ENCODE measurements around the gene EML4. TPM values are rescaled to one million over a fixed set of nuclear protein-coding genes. Genes with fewer than 3 reads are reported as not detected.

The EML4 gene
- total RNA-seq, 1 donor from 2014 or later, result 95.8 TPM

DNA sequence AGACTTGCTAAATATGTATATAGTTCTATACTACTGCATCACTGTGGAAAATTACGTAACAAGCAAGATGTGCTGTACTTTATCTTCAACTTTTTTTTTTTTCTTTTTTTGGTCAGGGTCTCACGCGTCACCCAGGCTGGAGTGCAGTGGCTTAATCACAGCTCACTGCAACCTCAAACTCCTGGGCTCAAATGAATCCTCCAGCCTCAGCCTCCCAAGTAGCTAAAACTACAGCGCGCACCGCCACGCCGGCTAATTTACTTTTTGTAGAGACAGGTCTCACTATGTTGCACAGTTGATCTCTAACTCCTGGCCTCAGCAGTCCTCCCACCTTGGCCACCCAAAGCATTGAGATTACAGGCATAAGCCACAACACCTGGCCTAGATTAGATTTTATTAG lies 123.9 kb downstream of the EML4 start:
- Mint-ChIP-seq H3K4me1 (peaks cover 27% of the 10 kb centered on the region), H3K4me3 (no peak overlapping the region), H3K27me3 (no peaks in the 10 kb centered on the region), H3K36me3 (ENCODE audit: low read depth) (peaks cover 73% of the 10 kb centered on the region), H3K9me3 (no peaks in the 10 kb centered on the region), H3K27ac (no peak overlapping the region)
- TF ChIP-seq, protein P1, sequence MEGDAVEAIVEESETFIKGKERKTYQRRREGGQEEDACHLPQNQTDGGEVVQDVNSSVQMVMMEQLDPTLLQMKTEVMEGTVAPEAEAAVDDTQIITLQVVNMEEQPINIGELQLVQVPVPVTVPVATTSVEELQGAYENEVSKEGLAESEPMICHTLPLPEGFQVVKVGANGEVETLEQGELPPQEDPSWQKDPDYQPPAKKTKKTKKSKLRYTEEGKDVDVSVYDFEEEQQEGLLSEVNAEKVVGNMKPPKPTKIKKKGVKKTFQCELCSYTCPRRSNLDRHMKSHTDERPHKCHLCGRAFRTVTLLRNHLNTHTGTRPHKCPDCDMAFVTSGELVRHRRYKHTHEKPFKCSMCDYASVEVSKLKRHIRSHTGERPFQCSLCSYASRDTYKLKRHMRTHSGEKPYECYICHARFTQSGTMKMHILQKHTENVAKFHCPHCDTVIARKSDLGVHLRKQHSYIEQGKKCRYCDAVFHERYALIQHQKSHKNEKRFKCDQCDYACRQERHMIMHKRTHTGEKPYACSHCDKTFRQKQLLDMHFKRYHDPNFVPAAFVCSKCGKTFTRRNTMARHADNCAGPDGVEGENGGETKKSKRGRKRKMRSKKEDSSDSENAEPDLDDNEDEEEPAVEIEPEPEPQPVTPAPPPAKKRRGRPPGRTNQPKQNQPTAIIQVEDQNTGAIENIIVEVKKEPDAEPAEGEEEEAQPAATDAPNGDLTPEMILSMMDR (IDR thresholded peaks at IDR 0.05), result no peak
- ChIA-PET CTCF (no interaction called here), POLR2A (no interaction called here)
- DNase-seq, result no peak
- intact Hi-C loops (cut with micrococcal nuclease), result no loop called here
- ATAC-seq (ENCODE audit: low read depth), result no peak

DNA sequence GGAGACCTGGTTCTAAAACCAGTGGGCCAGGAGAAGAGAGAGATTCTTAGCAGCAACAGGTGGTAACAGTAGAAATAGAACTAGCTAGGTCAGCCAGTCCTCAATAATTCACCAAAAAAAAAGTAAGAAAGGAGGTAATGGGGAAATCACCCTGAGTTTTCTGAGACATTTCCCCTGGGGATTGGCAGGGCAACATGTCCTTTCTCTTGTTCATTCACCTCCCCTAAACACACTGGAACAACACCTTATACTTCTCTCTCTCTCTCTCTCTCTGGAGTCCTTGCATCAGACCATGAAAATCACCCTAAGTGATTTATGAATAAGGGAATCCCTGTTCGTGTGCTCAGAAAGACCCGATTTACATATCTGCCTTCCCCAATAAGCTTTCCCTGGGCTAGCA lies 127.1 kb downstream of the EML4 start:
- Mint-ChIP-seq H3K27ac (peak overlapping the region; percentile 64), H3K27me3 (no peaks in the 10 kb centered on the region), H3K9me3 (no peaks in the 10 kb centered on the region), H3K4me1 (peaks cover 29% of the 10 kb centered on the region), H3K4me3 (peak overlapping the region; percentile 36), H3K36me3 (ENCODE audit: low read depth) (peaks cover 76% of the 10 kb centered on the region)
- ChIA-PET POLR2A (interaction anchor here (0.6 to 0.7 kb wide), 2 partner anchors 13 to 445 kb away, joined by 3 to 5 read pairs; no protein-coding TSS in a partner anchor), CTCF (no interaction called here)
- peak; percentile 89 for ATAC-seq (ENCODE audit: low read depth)
- intact Hi-C loops (cut with micrococcal nuclease), result loop anchor here (2.0 to 5.0 kb wide), 2 partner anchors 34 to 65 kb away; partner anchors contain the start of gene COX7A2L
- no peak for DNase-seq
- TF ChIP-seq, protein P1 (IDR thresholded peaks at IDR 0.05), result no peak

DNA sequence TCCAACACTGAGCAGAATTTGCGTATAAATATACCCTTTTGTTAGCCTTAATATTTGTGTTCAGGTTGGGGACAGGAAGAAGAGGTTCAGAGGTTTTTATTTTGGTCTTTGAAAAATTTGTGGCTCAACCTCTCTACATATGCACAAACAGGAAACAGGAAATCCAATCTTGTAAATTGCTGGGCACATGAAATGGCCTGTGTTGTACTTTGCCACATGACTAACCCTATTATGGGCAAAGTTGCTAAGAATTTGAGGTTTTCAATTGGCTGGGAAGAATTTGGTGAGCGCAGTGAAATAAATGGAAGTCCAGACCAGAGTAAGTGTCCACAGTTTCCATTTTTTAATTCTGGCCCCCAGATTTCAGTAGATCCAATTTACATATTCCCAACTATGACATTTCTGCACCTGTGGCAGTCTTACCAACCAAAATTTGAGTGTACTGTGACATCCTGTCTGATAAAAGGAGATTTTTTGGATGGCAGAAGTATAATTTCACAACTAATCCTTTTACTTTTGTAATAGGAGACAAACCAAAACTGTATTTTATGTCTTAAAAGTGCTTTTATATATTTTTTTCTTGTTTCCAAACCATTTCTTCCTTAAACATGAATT lies 128.3 kb downstream of the EML4 start:
- ChIA-PET POLR2A (no interaction called here), CTCF (no interaction called here)
- TF ChIP-seq, protein P1 (IDR thresholded peaks at IDR 0.05), result no peak
- Mint-ChIP-seq H3K4me1 (peaks cover 29% of the 10 kb centered on the region), H3K9me3 (no peaks in the 10 kb centered on the region), H3K4me3 (no peak overlapping the region), H3K36me3 (ENCODE audit: low read depth) (peaks cover 72% of the 10 kb centered on the region), H3K27me3 (no peaks in the 10 kb centered on the region), H3K27ac (peak overlapping the region; percentile 24)
- DNase-seq (no peak), ATAC-seq (ENCODE audit: low read depth) (no peak)
- intact Hi-C loops (cut with micrococcal nuclease), result loop anchor here (2.0 to 5.0 kb wide), 2 partner anchors 35 to 63 kb away; partner anchors contain the start of gene COX7A2L

DNA sequence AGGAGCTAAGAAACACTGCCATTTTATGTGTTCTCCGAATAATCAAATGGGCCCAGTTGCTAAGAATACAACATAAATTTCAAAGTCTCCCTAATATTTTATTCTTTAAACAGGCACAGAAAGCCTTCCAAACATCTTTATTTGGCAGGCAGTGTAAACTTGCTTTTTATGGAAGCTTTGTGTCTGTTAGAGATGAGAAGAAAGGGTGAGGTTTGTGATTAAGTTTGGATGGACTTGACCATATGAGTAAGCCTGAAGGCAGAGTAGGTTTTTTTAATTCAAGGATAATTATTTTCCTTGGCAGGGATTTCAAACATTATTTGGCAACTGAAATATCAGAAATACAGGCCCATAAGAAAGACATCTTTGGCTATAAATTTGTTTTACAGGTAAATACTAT lies 129.0 kb downstream of the EML4 start:
- TF ChIP-seq, protein P1 (IDR thresholded peaks at IDR 0.05), result no peak
- ATAC-seq (ENCODE audit: low read depth), result no peak
- peaks cover 29% of the 10 kb centered on the region for H3K4me1 Mint-ChIP-seq

DNA sequence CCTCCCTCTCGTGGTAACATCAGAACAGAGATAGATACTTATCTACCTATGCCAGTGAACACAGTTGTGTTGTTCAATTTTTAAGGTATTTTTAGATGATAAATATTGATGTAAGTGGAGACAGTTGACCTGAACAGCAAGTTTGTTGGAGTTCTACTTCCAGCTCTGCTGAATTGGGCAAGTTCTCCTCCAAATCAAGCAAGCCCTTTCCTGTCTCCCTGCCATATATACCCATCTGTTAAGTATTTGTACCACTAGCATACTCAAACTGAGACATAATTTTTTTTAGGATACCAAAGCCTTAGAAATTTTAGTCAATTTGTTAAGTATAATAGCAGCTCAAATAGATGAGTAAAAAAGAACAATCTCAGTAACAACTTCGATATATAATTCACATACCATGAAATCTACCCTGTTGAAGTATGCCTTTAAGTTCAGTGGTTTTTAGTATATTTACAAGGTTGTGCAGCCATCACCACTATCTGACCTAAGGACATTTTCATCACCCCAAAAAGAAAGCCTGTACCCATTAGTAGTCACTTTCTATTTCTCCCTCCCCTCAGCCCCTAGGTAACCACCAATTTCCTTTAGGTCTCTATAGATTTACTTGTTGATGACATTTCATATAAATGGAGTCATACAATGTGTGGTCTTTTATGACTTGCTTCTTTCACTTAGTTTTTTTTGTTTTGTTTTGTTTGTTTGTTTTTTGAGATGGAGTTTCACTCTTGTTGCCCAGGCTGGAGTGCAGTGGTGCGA lies 130.0 kb downstream of the EML4 start:
- DNase-seq, result no peak
- Mint-ChIP-seq H3K36me3 (ENCODE audit: low read depth) (peaks cover 77% of the 10 kb centered on the region), H3K27me3 (no peaks in the 10 kb centered on the region), H3K9me3 (no peaks in the 10 kb centered on the region), H3K4me3 (no peak overlapping the region), H3K4me1 (peaks cover 29% of the 10 kb centered on the region), H3K27ac (no peak overlapping the region)
- ChIA-PET CTCF (no interaction called here), POLR2A (no interaction called here)
- intact Hi-C loops (cut with micrococcal nuclease), result loop anchor here (2.0 to 5.0 kb wide), 2 partner anchors 16 to 37 kb away; no protein-coding TSS in a partner anchor
- ATAC-seq (ENCODE audit: low read depth), result no peak
- TF ChIP-seq, protein P1 (IDR thresholded peaks at IDR 0.05), result no peak

More for the DNA sequence above, 129.0 kb downstream of the EML4 start:
- H3K36me3 Mint-ChIP-seq (ENCODE audit: low read depth), result peaks cover 71% of the 10 kb centered on the region
- H3K27ac Mint-ChIP-seq, result no peak overlapping the region
- no peaks in the 10 kb centered on the region for H3K9me3 Mint-ChIP-seq
- no peak overlapping the region for H3K4me3 Mint-ChIP-seq
- POLR2A ChIA-PET, result no interaction called here
- intact Hi-C loops (cut with micrococcal nuclease), result loop anchor here (2.0 to 5.0 kb wide), 2 partner anchors 15 to 36 kb away; no protein-coding TSS in a partner anchor
- H3K27me3 Mint-ChIP-seq, result no peaks in the 10 kb centered on the region
- DNase-seq, result no peak
- CTCF ChIA-PET, result no interaction called here

Measured in activated B cell treated with CpG ODN at 0.5 μM for 24 hours (primary cell).